GM19438 (cell line): ENCODE measurements around the gene LSM11.
"Not testable (repeated sequence)": the region's sequence is repeated elsewhere in the genome, so short reads cannot be mapped to it uniquely, and the experiment has no call there.

Experiments
- ATAC-seq: cut with Tn5 transposase; IDR thresholded peaks from one replicate; pipeline ENCODE4 v1.9.1; 2021; ENCODE audit warnings: low read depth; ENCODE audit not compliant: unreplicated experiment

The LSM11 gene

GRCh38 chr5:157743163-157744050 is at the start of gene LSM11:
TSS of gene LSM11 (plus strand) at chr5:157743712. CDS start at chr5:157743751, 39 bp downstream.
- peak; percentile 86 for ATAC-seq

- ATAC-seq, result not testable (repeated sequence)
Measured at GRCh38 chr5:157693816-157694215, 49.7 kb upstream of the LSM11 start.

- not testable (repeated sequence) for ATAC-seq
Measured at GRCh38 chr5:157696154-157696553, 47.4 kb upstream of the LSM11 start.

- not testable (repeated sequence) for ATAC-seq
Measured at GRCh38 chr5:157698674-157699073, 44.8 kb upstream of the LSM11 start.

GRCh38 chr5:157703736-157704135 is 39.8 kb upstream of the LSM11 start:
- ATAC-seq, result no peak

GRCh38 chr5:157708866-157709265 is 34.6 kb upstream of the LSM11 start:
- ATAC-seq, result no peak

- ATAC-seq, result no peak
Measured at GRCh38 chr5:157709346-157709745, 34.2 kb upstream of the LSM11 start.

GRCh38 chr5:157710431-157710830 is 33.1 kb upstream of the LSM11 start:
- ATAC-seq, result no peak

- no peak for ATAC-seq
Measured at GRCh38 chr5:157710882-157711281, 32.6 kb upstream of the LSM11 start.

GRCh38 chr5:157713830-157714595 is 29.5 kb upstream of the LSM11 start:
- ATAC-seq, result no peak

- ATAC-seq, result no peak
Measured at GRCh38 chr5:157714596-157714864, 29.0 kb upstream of the LSM11 start.

GRCh38 chr5:157718519-157718918 is 25.0 kb upstream of the LSM11 start:
- no peak for ATAC-seq

GRCh38 chr5:157719245-157719644 is 24.3 kb upstream of the LSM11 start:
- no peak for ATAC-seq

GRCh38 chr5:157721159-157721558 is 22.4 kb upstream of the LSM11 start:
- no peak for ATAC-seq

GRCh38 chr5:157722895-157723294 is 20.6 kb upstream of the LSM11 start:
- ATAC-seq, result not testable (repeated sequence)

- ATAC-seq, result not testable (repeated sequence)
Measured at GRCh38 chr5:157726607-157727006, 16.9 kb upstream of the LSM11 start.

GRCh38 chr5:157727858-157728257 is 15.7 kb upstream of the LSM11 start:
- ATAC-seq, result not testable (repeated sequence)

- peak; percentile 56 for ATAC-seq
Measured at GRCh38 chr5:157729858-157730257, 13.7 kb upstream of the LSM11 start.

GRCh38 chr5:157730900-157731271 is 12.6 kb upstream of the LSM11 start:
- no peak for ATAC-seq

- peak; percentile 96 for ATAC-seq
Measured at GRCh38 chr5:157731272-157732129, 12.0 kb upstream of the LSM11 start, which contains the start of gene THG1L. TSS of gene THG1L (plus strand) at chr5:157731420. CDS start at chr5:157731441, 21 bp downstream.

GRCh38 chr5:157732130-157732514 is 11.4 kb upstream of the LSM11 start:
- no peak for ATAC-seq
